T-helper 1 cell treated with Interleukin-12 subunit alpha and Interleukin-12 subunit beta and Interleukin-4 antibody, amounts not matched to agents 30 μg/mL and 1 μg/mL, for 36 hours (primary cell): ENCODE measurements around the gene DNER.

Source experiments
- H3K27ac Mint-ChIP-seq: one replicate; pipeline ENCODE4 v1.8.0; 2021; ENCODE audit warnings: mild to moderate bottlenecking, mixed read lengths
- H3K27me3 Mint-ChIP-seq: one replicate; pipeline ENCODE4 v1.8.0; 2021; ENCODE audit warnings: low read depth, mixed read lengths
- H3K36me3 Mint-ChIP-seq: one replicate; pipeline ENCODE4 v1.8.0; 2021; ENCODE audit warnings: low read depth, mixed read lengths
- H3K4me1 Mint-ChIP-seq: one replicate; pipeline ENCODE4 v1.8.0; 2021; ENCODE audit warnings: low read depth, mixed read lengths
- H3K4me3 Mint-ChIP-seq: one replicate; pipeline ENCODE4 v1.8.0; 2021; ENCODE audit warnings: mild to moderate bottlenecking, moderate library complexity, mixed read lengths
- H3K9me3 Mint-ChIP-seq: one replicate; pipeline ENCODE4 v1.8.0; 2021; ENCODE audit warnings: mixed read lengths

The DNER gene

GRCh38 chr2:229562472-229563127 lies 151.8 kb downstream of the DNER start:
- Mint-ChIP-seq H3K27ac (no peak overlapping the region), H3K4me1 (no peaks in the 10 kb centered on the region), H3K27me3 (no peaks in the 10 kb centered on the region), H3K36me3 (no peaks in the 10 kb centered on the region), H3K9me3 (no peaks in the 10 kb centered on the region), H3K4me3 (no peak overlapping the region)

DNA sequence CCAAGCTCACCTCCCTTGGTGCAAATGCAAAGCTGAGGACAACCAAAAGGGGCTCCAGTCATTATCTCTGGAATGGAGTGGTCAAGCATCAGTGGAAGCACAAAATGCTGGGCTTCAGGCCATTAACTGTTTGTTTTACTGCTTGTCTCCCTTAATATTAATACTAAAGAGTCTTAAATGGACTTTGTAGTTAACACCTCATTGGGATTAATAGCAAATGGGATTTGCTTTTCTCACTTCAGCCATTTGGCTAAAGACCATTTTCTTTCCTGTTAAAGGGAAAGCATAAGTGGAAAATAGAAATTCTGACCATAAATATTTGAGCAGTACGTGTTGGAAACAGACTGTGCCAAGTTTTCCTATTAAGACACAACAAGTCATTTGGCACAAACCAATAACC lies 154.4 kb downstream of the DNER start:
- Mint-ChIP-seq H3K27me3 (no peaks in the 10 kb centered on the region), H3K9me3 (no peaks in the 10 kb centered on the region)

GRCh38 chr2:229553091-229553490 lies 161.3 kb downstream of the DNER start:
- Mint-ChIP-seq H3K4me3 (no peak overlapping the region), H3K36me3 (no peaks in the 10 kb centered on the region), H3K27ac (no peak overlapping the region), H3K9me3 (no peaks in the 10 kb centered on the region), H3K27me3 (no peaks in the 10 kb centered on the region), H3K4me1 (no peaks in the 10 kb centered on the region)

More for the DNA sequence above, 154.4 kb downstream of the DNER start:
- Mint-ChIP-seq H3K4me1 (no peaks in the 10 kb centered on the region), H3K36me3 (no peaks in the 10 kb centered on the region), H3K4me3 (no peak overlapping the region), H3K27ac (no peak overlapping the region)

DNA sequence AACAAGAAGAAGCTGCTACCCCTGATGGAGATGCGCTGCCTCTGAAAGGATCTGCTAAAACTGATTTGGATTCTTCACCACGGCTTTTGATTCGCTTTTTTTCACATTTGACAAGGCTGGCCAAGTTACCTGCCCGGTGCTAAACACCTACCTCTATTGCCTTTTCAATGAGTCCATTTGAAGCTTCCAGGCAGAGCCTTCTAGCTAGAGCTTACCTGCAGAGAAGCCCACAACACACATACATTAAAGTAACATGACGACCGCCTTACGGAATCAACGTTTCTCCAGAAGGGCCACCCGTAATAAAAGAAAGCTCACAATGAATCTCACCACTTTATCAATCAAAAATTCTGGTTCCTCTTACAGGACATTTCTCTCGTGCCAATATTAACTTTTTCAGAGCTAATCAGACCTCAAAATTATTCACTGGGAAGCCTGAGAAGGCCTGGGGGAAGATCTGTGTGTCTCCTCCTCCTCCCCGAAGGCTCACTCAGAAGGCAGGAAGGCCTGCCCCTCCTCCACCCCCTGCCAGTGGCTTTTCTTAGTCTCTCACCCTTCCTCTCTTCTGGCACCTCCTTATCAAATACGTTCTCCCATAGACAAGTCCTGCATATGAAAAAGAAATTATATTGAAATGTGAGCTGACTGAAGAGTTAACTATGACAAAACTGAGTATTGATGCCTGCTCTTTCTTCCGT lies 171.0 kb downstream of the DNER start:
- Mint-ChIP-seq H3K27me3 (no peaks in the 10 kb centered on the region), H3K36me3 (no peaks in the 10 kb centered on the region), H3K4me3 (no peak overlapping the region), H3K4me1 (no peaks in the 10 kb centered on the region), H3K9me3 (no peaks in the 10 kb centered on the region), H3K27ac (no peak overlapping the region)

GRCh38 chr2:229539628-229540027 lies 174.7 kb downstream of the DNER start:
- Mint-ChIP-seq H3K4me3 (no peak overlapping the region), H3K27me3 (no peaks in the 10 kb centered on the region), H3K9me3 (no peaks in the 10 kb centered on the region), H3K4me1 (no peaks in the 10 kb centered on the region), H3K36me3 (no peaks in the 10 kb centered on the region), H3K27ac (no peak overlapping the region)

GRCh38 chr2:229531594-229531993 lies 182.8 kb downstream of the DNER start:
- Mint-ChIP-seq H3K36me3 (no peaks in the 10 kb centered on the region), H3K4me1 (no peaks in the 10 kb centered on the region), H3K27ac (no peak overlapping the region), H3K9me3 (no peaks in the 10 kb centered on the region), H3K4me3 (no peak overlapping the region), H3K27me3 (no peaks in the 10 kb centered on the region)

DNA sequence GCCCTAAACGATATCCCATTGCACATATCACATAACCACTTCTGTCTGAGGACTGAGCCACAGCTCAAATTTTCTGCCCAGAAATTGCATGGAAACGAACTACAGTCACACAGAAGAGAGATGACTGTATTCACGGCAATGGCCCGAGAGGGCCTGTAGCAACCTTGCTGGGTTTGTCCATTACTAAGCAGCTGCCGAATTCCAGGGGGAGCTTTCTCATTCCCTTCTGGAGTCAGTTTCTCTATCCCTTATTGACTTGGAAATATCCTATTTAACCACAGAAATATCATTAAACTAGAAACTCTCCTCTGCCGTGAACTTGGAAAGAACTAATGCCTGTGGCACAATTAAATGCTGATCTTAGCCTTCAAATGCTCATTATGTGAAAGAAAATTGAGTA lies 183.9 kb downstream of the DNER start:
- no peaks in the 10 kb centered on the region for H3K4me1 Mint-ChIP-seq
- no peaks in the 10 kb centered on the region for H3K9me3 Mint-ChIP-seq
- no peak overlapping the region for H3K27ac Mint-ChIP-seq
- no peaks in the 10 kb centered on the region for H3K27me3 Mint-ChIP-seq
- H3K36me3 Mint-ChIP-seq: no peaks in the 10 kb centered on the region
- H3K4me3 Mint-ChIP-seq: no peak overlapping the region

GRCh38 chr2:229528846-229529245 lies 185.5 kb downstream of the DNER start:
- Mint-ChIP-seq H3K36me3 (no peaks in the 10 kb centered on the region), H3K27me3 (no peaks in the 10 kb centered on the region)

DNA sequence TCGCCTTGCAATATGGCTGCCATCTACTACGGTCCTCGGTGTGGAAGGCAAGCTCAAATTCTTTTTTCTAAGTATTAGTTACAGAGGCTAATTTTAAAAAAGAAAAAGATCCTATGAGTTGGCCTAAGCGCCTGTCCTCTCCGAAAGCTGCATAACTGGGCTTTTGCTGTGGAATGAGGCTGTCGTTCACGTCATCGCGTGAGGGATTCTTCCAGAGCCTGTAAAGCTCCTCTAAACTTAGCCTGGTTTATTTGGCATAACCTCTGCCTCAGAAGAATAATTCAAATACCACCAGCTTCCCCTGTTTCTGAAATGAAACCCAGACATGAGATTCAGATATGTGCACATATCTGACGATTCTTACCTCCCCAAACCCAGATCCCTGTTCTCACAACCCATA lies 187.4 kb downstream of the DNER start:
- H3K4me3 Mint-ChIP-seq: no peak overlapping the region
- H3K27ac Mint-ChIP-seq: no peak overlapping the region
- H3K4me1 Mint-ChIP-seq: no peaks in the 10 kb centered on the region
- no peaks in the 10 kb centered on the region for H3K36me3 Mint-ChIP-seq
- no peaks in the 10 kb centered on the region for H3K27me3 Mint-ChIP-seq
- H3K9me3 Mint-ChIP-seq: no peaks in the 10 kb centered on the region

More at GRCh38 chr2:229528846-229529245, 185.5 kb downstream of the DNER start:
- Mint-ChIP-seq H3K4me1 (no peaks in the 10 kb centered on the region), H3K4me3 (no peak overlapping the region), H3K27ac (no peak overlapping the region), H3K9me3 (no peaks in the 10 kb centered on the region)

DNA sequence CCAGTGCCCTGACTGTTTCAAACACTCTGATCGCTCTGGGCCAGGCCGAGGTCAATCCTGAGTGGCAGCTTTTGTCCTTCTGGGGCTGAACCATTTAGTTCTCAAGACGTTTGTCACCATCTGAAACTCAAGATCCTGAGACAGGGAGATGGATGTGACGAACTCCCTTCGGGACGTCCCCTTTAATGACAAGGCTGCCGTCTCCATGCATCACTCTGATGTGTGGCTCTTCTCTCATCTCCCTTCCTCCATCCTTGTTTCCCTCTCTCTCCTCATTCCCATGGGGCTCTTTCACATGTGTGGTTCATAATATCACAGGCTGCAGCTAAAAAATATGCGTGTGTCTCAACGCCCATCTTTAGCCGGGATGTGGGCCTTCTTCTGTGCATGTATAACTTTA lies 189.6 kb downstream of the DNER start:
- Mint-ChIP-seq H3K9me3 (no peaks in the 10 kb centered on the region), H3K27ac (no peak overlapping the region), H3K36me3 (no peaks in the 10 kb centered on the region), H3K4me1 (no peaks in the 10 kb centered on the region), H3K4me3 (no peak overlapping the region), H3K27me3 (no peaks in the 10 kb centered on the region)

DNA sequence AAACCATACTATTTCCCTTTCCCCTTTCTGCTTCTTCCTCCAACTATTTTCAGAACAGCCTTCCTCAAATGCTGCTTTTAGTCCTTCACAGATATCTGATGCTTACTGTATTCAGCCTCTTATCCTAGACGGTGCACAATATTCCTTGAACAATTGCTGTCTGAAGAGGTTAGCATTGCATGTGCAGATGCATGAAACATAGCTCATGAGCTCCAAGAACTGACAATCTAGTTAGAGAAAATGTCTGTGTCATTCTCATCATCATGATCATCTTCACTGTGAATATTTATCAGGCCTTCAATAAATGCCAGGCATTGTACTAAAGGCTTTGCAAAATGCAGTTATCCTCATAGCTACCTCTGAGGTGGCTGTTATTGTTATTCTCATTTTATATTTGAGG lies 190.7 kb downstream of the DNER start:
- no peak overlapping the region for H3K4me3 Mint-ChIP-seq
- no peaks in the 10 kb centered on the region for H3K9me3 Mint-ChIP-seq
- H3K27me3 Mint-ChIP-seq: no peaks in the 10 kb centered on the region
- H3K36me3 Mint-ChIP-seq: no peaks in the 10 kb centered on the region
- H3K27ac Mint-ChIP-seq: no peak overlapping the region
- no peaks in the 10 kb centered on the region for H3K4me1 Mint-ChIP-seq

DNA sequence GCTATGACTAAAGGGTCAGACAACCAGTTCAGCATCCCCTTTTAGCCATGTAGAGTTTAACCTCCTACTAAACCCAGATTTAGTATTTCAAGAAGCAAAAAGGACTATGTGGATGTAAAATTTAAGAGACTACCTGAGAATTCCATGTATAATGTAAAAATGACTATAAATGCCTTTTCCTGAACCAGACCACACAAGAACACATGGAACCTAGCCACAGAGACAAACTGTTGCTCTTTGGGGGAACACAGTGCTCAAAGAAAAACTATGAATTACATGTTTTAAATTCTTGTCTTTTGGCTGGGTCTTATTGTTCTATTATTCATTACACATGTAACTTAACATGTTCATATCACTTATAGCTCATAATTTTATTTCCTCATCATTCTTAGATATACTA lies 192.8 kb downstream of the DNER start:
- H3K27ac Mint-ChIP-seq: no peak overlapping the region
- no peak overlapping the region for H3K4me3 Mint-ChIP-seq
- no peaks in the 10 kb centered on the region for H3K36me3 Mint-ChIP-seq
- H3K4me1 Mint-ChIP-seq: no peaks in the 10 kb centered on the region
- no peaks in the 10 kb centered on the region for H3K9me3 Mint-ChIP-seq
- H3K27me3 Mint-ChIP-seq: no peaks in the 10 kb centered on the region

- Mint-ChIP-seq H3K36me3 (no peaks in the 10 kb centered on the region), H3K4me3 (no peak overlapping the region), H3K9me3 (no peaks in the 10 kb centered on the region), H3K27me3 (no peaks in the 10 kb centered on the region), H3K27ac (no peak overlapping the region), H3K4me1 (no peaks in the 10 kb centered on the region)
These were observed 193.7 kb downstream of the DNER start for GRCh38 chr2:229520691-229521096.

DNA sequence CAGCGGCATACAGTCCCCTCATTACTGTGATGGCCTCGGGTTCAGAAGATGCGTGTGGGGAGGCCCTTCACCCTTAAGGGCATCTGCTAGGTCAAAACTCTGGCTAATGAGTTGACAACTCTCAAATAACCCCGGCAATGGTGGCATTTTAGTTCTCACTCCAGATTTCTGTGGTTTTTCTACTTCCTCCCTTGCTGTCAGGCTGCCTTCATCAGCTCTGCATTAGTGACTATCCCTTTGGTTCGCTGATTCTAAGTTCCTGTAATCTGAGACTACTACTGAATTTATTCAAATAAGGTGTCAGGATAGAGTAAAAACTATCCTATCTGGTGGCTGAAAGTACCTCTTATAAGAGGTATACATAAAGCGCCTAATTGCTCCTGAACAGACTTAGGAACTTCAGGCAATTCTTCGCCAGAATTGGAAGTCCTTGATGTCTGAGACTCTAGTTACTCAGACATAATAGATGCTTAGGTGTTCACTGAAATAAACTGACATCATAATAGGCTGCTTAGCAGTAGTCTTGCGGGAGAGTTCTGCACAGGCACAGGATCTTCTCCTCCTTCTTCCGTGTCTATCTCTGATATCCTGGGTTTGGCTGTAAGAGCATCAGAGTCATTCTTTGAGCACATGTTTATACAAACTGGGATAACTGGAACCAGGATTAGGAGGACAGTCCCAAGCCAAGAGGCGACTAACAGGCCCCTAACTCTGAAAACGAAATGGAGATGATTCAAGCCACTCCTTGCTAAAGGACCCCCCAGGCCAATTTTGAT lies 194.5 kb downstream of the DNER start:
- Mint-ChIP-seq H3K9me3 (no peaks in the 10 kb centered on the region), H3K4me3 (no peak overlapping the region), H3K4me1 (no peaks in the 10 kb centered on the region), H3K36me3 (no peaks in the 10 kb centered on the region), H3K27ac (no peak overlapping the region), H3K27me3 (no peaks in the 10 kb centered on the region)
